HepG2 (cell line): ENCODE data around the gene SLC35F4. TPM values are rescaled to one million over a fixed set of nuclear protein-coding genes. Genes with fewer than 3 reads are reported as not detected.

ENCODE experiments used
- ATAC-seq: fragments of 200-7000 bp; cut with Tn5 transposase; 3 replicates; pipeline ENCODE4 v1.9.1; 2020; ENCODE audit warnings: mild to moderate bottlenecking, moderate library complexity
- BruUV-seq: library from RNA; stranded (reverse); fragments of 400-500 nt; replicated peaks from 2 replicates; lab custom pipeline; 2021; lab: Mats Ljungman, UMichigan
- CTCF ChIA-PET: fragments of 300-600 bp; formaldehyde crosslinking; extraction: SDS; loops from one replicate; lab custom pipeline; 2021; ENCODE audit warnings: low total read pairs, inconsistent platforms, low intra/inter-chr PET ratio; lab: Yijun Ruan, JAX
- POLR2A ChIA-PET: fragments of 350-600 bp; sonication (Branson Sonifier 250); formaldehyde crosslinking; loops from one replicate; lab custom pipeline; 2020; ENCODE audit warnings: antibody characterized with exemption, inconsistent platforms; lab: Yijun Ruan, JAX
- DNase-seq: peaks from one replicate; pipeline ENCODE4 v3.0.0-alpha.2; 2015; ENCODE audit warnings: low spot score
- FAIRE-seq: peaks from 3 replicates; lab custom pipeline; 2011; peaks lifted over from hg19 to GRCh38; lab: Jason Lieb, UNC
- H2AFZ ChIP-seq: one replicate; pipeline ENCODE4 v1.6.1; 2011; ENCODE audit warnings: low read length, inconsistent platforms
- H3K27ac ChIP-seq: fragments of 300-600 bp; 3 replicates; pipeline ENCODE4 v1.8.0; 2011; ENCODE audit warnings: mixed run types, mild to moderate bottlenecking, mixed read lengths, low read length, inconsistent platforms; ENCODE audit not compliant: insufficient read depth; ENCODE audit errors: extremely low read length
- H3K27me3 ChIP-seq, 2 experiments: fragments of 200-600 bp in 1 of 2; 2 replicates in 1 of 2; 3 replicates in 1 of 2; pipeline versions ENCODE4 v1.6.0 to v1.8.0; 2011; ENCODE audit warnings: low read length in 2 of 2, mild to moderate bottlenecking in 2 of 2, moderate library complexity in 2 of 2, inconsistent platforms in 1 of 2; ENCODE audit not compliant: insufficient read depth in 2 of 2, control insufficient read depth in 1 of 2
- H3K36me3 ChIP-seq, 2 experiments: fragments of 200-600 bp in 1 of 2; replicated peaks in 1 of 2; 2 replicates in 1 of 2; 3 replicates in 1 of 2; pipeline versions ENCODE4 v1.5.1 to v1.8.0; 2011; ENCODE audit warnings: low read length in 2 of 2, inconsistent platforms in 1 of 2; ENCODE audit not compliant: insufficient read depth in 2 of 2, control insufficient read depth in 1 of 2
- H3K4me1 ChIP-seq: 2 replicates; pipeline ENCODE4 v1.5.1; 2012; ENCODE audit warnings: low read length, inconsistent platforms; ENCODE audit not compliant: insufficient read depth
- H3K4me2 ChIP-seq: 2 replicates; pipeline ENCODE4 v1.6.0; 2011; ENCODE audit warnings: low read depth, low read length, inconsistent platforms
- H3K4me3 ChIP-seq, 3 experiments: fragments of 200-600 bp in 1 of 3; sonication (generic), shearing (Covaris generic) in 1 of 3; replicated peaks in 1 of 3; 2 replicates each; pipeline ENCODE4 v1.5.1; 2011 to 2016; ENCODE audit warnings: low read length in 3 of 3, inconsistent platforms in 2 of 3, low read depth in 2 of 3, mild to moderate bottlenecking in 2 of 3, control low read depth in 1 of 3, mixed read lengths in 1 of 3; ENCODE audit not compliant: insufficient read depth in 1 of 3
- H3K79me2 ChIP-seq: one replicate; pipeline ENCODE4 v1.6.1; 2011; ENCODE audit warnings: low read length, inconsistent platforms; ENCODE audit not compliant: insufficient read depth
- H3K9ac ChIP-seq: 2 replicates; pipeline ENCODE4 v1.6.0; 2011; ENCODE audit warnings: mild to moderate bottlenecking, low read depth, low read length, inconsistent platforms; ENCODE audit not compliant: insufficient read depth
- H3K9me3 ChIP-seq: 2 replicates; pipeline ENCODE4 v1.5.1; 2012; ENCODE audit warnings: mild to moderate bottlenecking, low read length
- H4K20me1 ChIP-seq: 2 replicates; pipeline ENCODE4 v1.6.0; 2011; ENCODE audit warnings: inconsistent platforms, mild to moderate bottlenecking, low read length, moderate library complexity; ENCODE audit not compliant: insufficient read depth
- BHLHE40 ChIP-seq: IDR thresholded peaks from 2 replicates; pipeline ENCODE4 v1.6.1; 2011; ENCODE audit warnings: low read length, improper control_type of control experiment
- ESRRA ChIP-seq: sonication (generic); formaldehyde crosslinking; IDR thresholded peaks from 2 replicates; pipeline ENCODE4 v1.5.1; 2020; ENCODE audit warnings: mild to moderate bottlenecking, low read depth, missing genetic modification reagents
- GABPA ChIP-seq, 2 experiments: IDR thresholded peaks; 2 replicates each; pipeline ENCODE4 v1.6.1; 2011 to 2016; ENCODE audit warnings: low read depth in 2 of 2, low read length in 1 of 2, missing biosample characterization in 1 of 2, missing genetic modification characterization in 1 of 2
- HCFC1 ChIP-seq: fragments of 150-350 bp; IDR thresholded peaks from 2 replicates; pipeline ENCODE4 v1.6.1; 2014; ENCODE audit warnings: low read depth, low read length
- IKZF1 ChIP-seq: fragments of 450-650 bp; IDR thresholded peaks from 2 replicates; pipeline ENCODE4 v1.7.1; 2016
- NFYC ChIP-seq: IDR thresholded peaks from 2 replicates; pipeline ENCODE4 v1.6.1; 2016; ENCODE audit warnings: missing genetic modification reagents, missing compliant biosample characterization
- RCOR2 ChIP-seq: IDR thresholded peaks from 2 replicates; pipeline ENCODE4 v1.6.1; 2016; ENCODE audit warnings: missing biosample characterization, missing genetic modification reagents
- REXO4 ChIP-seq: sonication (generic); formaldehyde crosslinking; IDR thresholded peaks from 2 replicates; pipeline ENCODE4 v1.8.0; 2022; ENCODE audit warnings: missing genetic modification reagents, mild to moderate bottlenecking, borderline replicate concordance
- SOX6 ChIP-seq, 2 experiments: fragments of 450-650 bp in 1 of 2; sonication (generic) in 1 of 2; formaldehyde crosslinking in 1 of 2; IDR thresholded peaks; 2 replicates each; pipeline versions ENCODE4 v1.4.0 to v1.6.1; 2017 to 2020; ENCODE audit warnings: antibody characterized with exemption in 1 of 2, mild to moderate bottlenecking in 1 of 2, missing genetic modification reagents in 1 of 2
- ZBTB8A ChIP-seq: sonication (generic); formaldehyde crosslinking; IDR thresholded peaks from 2 replicates; pipeline ENCODE4 v1.4.0; 2020; ENCODE audit warnings: mild to moderate bottlenecking, low read depth, missing genetic modification reagents, borderline replicate concordance
- ZKSCAN8 ChIP-seq: IDR thresholded peaks from 2 replicates; pipeline ENCODE4 v1.6.1; 2016; ENCODE audit warnings: borderline replicate concordance, missing genetic modification reagents, missing compliant biosample characterization
- ZNF7 ChIP-seq: IDR thresholded peaks from 2 replicates; pipeline ENCODE4 v1.6.1; 2016; ENCODE audit warnings: missing biosample characterization, missing genetic modification reagents
- WGBS: methylation state at CpG from one replicate; pipeline ENCODE4 v1.1.6; 2017; ENCODE audit warnings: low lambda C conversion rate; 5-methylcytosine and 5-hydroxymethylcytosine counted together
- in situ Hi-C: cut with HindIII; loops from 2 replicates; pipeline ENCODE4 v1.10.0; 2017; ENCODE audit warnings: low pct_unique_long_range_greater_than_20kb; ENCODE audit not compliant: extremely low pct_ligation_motif_present
- intact Hi-C: fragments of 100-400 bp; cut with micrococcal nuclease; formaldehyde crosslinking; loops from one replicate; pipeline ENCODE4 v1.10.0; 2022; ENCODE audit not compliant: unreplicated experiment
- polyA plus RNA-seq, 8 experiments: library from polyadenylated mRNA; depleted of rRNA in 3 of 8; stranded (reverse) in 7 of 8; unstranded in 1 of 8; fragments of >200 nt; fragmentation: Illumina TruSeq in 4 of 8; extraction: Trizol in 4 of 8; gene quantifications; 2 replicates each; pipeline versions ENCODE4 v1.2.1 to v1.2.3, GENCODE V29; 2011 to 2016; ENCODE audit warnings: low read depth in 4 of 8, missing spikeins in 1 of 8, mixed read lengths in 1 of 8; ENCODE audit not compliant: insufficient read depth in 1 of 8
- total RNA-seq, 5 experiments: library from RNA; depleted of rRNA; stranded (reverse); fragments of >200 nt; fragmentation: Illumina TruSeq; extraction: Trizol; gene quantifications; 2 replicates each; pipeline ENCODE4 v1.2.3, GENCODE V29; 2016; ENCODE audit warnings: low read depth in 1 of 5
- TF ChIP-seq, protein P1 (sequence below): sonication (generic); formaldehyde crosslinking; IDR thresholded peaks from 2 replicates; pipeline ENCODE4 v1.9.0; 2022; ENCODE audit warnings: low read depth, missing genetic modification reagents
- TF ChIP-seq, protein P2 (sequence below): sonication (generic); formaldehyde crosslinking; IDR thresholded peaks from 2 replicates; pipeline ENCODE4 v1.9.0; 2021; ENCODE audit warnings: missing genetic modification reagents, borderline replicate concordance
- TF ChIP-seq, protein P3 (sequence below): sonication (generic); formaldehyde crosslinking; IDR thresholded peaks from 2 replicates; pipeline ENCODE4 v1.8.1; 2023; ENCODE audit warnings: mild to moderate bottlenecking, missing genetic modification reagents

Gene SLC35F4
- total and polyA plus RNA-seq, 2 of the 13 experiments (the other 11 are each of a cell fraction or from before 2014, with no cell fraction given): not detected

DNA sequence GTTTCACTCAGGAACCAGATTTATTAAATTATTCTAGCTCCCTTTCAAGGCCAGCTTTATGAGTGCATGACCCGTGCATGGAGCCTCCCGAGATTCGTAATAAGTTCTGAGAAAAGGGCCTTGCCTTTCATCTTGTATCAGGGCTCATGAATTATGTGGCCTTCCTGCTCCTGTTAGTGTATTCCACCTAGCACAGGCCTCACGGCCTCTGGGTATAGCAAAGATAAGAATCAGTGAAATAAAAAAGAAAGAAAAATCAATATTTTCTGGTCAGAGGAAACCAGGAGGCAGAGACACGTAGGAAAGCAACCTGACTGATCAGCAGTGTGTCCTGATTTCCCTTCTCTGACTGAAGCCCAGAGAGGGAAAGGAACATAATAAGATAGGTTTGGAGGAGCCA is 111.4 kb downstream of the SLC35F4 start:
- no peaks in the 10 kb centered on the region for H3K36me3 ChIP-seq
- no peak overlapping the region for H2AFZ ChIP-seq
- no peak overlapping the region for H3K4me3 ChIP-seq
- H3K4me1 ChIP-seq: no peaks in the 10 kb centered on the region
- DNase-seq: no peak
- no peak overlapping the region for H3K4me2 ChIP-seq
- H3K27ac ChIP-seq: no peak overlapping the region
- POLR2A ChIA-PET: no interaction called here
- no peak for TF ChIP-seq IKZF1
- TF ChIP-seq ESRRA (CRISPR knock-in tag): no peak
- TF ChIP-seq ZNF7 (CRISPR knock-in tag): no peak
- TF ChIP-seq, protein P1, sequence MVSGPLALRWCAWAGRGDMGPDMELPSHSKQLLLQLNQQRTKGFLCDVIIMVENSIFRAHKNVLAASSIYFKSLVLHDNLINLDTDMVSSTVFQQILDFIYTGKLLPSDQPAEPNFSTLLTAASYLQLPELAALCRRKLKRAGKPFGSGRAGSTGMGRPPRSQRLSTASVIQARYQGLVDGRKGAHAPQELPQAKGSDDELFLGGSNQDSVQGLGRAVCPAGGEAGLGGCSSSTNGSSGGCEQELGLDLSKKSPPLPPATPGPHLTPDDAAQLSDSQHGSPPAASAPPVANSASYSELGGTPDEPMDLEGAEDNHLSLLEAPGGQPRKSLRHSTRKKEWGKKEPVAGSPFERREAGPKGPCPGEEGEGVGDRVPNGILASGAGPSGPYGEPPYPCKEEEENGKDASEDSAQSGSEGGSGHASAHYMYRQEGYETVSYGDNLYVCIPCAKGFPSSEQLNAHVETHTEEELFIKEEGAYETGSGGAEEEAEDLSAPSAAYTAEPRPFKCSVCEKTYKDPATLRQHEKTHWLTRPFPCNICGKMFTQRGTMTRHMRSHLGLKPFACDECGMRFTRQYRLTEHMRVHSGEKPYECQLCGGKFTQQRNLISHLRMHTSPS (CRISPR knock-in tag): no peak
- no peak for TF ChIP-seq ZKSCAN8 (CRISPR knock-in tag)
- TF ChIP-seq REXO4 (CRISPR knock-in tag): no peak
- TF ChIP-seq BHLHE40: no peak
- TF ChIP-seq HCFC1: no peak
- TF ChIP-seq ZBTB8A (CRISPR knock-in tag): no peak
- TF ChIP-seq, protein P2, sequence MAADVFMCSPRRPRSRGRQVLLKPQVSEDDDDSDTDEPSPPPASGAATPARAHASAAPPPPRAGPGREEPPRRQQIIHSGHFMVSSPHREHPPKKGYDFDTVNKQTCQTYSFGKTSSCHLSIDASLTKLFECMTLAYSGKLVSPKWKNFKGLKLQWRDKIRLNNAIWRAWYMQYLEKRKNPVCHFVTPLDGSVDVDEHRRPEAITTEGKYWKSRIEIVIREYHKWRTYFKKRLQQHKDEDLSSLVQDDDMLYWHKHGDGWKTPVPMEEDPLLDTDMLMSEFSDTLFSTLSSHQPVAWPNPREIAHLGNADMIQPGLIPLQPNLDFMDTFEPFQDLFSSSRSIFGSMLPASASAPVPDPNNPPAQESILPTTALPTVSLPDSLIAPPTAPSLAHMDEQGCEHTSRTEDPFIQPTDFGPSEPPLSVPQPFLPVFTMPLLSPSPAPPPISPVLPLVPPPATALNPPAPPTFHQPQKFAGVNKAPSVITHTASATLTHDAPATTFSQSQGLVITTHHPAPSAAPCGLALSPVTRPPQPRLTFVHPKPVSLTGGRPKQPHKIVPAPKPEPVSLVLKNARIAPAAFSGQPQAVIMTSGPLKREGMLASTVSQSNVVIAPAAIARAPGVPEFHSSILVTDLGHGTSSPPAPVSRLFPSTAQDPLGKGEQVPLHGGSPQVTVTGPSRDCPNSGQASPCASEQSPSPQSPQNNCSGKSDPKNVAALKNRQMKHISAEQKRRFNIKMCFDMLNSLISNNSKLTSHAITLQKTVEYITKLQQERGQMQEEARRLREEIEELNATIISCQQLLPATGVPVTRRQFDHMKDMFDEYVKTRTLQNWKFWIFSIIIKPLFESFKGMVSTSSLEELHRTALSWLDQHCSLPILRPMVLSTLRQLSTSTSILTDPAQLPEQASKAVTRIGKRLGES (CRISPR knock-in tag): no peak
- TF ChIP-seq, protein P3, sequence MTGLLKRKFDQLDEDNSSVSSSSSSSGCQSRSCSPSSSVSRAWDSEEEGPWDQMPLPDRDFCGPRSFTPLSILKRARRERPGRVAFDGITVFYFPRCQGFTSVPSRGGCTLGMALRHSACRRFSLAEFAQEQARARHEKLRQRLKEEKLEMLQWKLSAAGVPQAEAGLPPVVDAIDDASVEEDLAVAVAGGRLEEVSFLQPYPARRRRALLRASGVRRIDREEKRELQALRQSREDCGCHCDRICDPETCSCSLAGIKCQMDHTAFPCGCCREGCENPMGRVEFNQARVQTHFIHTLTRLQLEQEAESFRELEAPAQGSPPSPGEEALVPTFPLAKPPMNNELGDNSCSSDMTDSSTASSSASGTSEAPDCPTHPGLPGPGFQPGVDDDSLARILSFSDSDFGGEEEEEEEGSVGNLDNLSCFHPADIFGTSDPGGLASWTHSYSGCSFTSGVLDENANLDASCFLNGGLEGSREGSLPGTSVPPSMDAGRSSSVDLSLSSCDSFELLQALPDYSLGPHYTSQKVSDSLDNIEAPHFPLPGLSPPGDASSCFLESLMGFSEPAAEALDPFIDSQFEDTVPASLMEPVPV: no peak
- no peak for TF ChIP-seq NFYC (CRISPR knock-in tag)
- TF ChIP-seq GABPA (IDR thresholded peaks at IDR 0.05; ENCODE audit: low read depth, low read length): no peak
- TF ChIP-seq GABPA (CRISPR knock-in tag; IDR thresholded peaks at IDR 0.05; ENCODE audit: low read depth): no peak
- no peak for TF ChIP-seq SOX6 (IDR thresholded peaks at IDR 0.05)
- no peak for TF ChIP-seq SOX6 (CRISPR knock-in tag; IDR thresholded peaks at IDR 0.05)
- no peak for TF ChIP-seq RCOR2
- no TSS peak for BruUV-seq
- H3K9ac ChIP-seq: no peak overlapping the region
- CTCF ChIA-PET: no interaction called here
- no peaks in the 10 kb centered on the region for H3K79me2 ChIP-seq
- no peaks in the 10 kb centered on the region for H3K27me3 ChIP-seq
- 2% methylated on average over 5 of the region's 5 CpGs for WGBS
- no peak for ATAC-seq
- no peak for FAIRE-seq
- no peaks in the 10 kb centered on the region for H4K20me1 ChIP-seq
- in situ Hi-C loops: no loop called here
- no peaks in the 10 kb centered on the region for H3K9me3 ChIP-seq
- intact Hi-C loops: no loop called here
